ENCODE data around the gene CX3CL1.

The CX3CL1 gene

DNA sequence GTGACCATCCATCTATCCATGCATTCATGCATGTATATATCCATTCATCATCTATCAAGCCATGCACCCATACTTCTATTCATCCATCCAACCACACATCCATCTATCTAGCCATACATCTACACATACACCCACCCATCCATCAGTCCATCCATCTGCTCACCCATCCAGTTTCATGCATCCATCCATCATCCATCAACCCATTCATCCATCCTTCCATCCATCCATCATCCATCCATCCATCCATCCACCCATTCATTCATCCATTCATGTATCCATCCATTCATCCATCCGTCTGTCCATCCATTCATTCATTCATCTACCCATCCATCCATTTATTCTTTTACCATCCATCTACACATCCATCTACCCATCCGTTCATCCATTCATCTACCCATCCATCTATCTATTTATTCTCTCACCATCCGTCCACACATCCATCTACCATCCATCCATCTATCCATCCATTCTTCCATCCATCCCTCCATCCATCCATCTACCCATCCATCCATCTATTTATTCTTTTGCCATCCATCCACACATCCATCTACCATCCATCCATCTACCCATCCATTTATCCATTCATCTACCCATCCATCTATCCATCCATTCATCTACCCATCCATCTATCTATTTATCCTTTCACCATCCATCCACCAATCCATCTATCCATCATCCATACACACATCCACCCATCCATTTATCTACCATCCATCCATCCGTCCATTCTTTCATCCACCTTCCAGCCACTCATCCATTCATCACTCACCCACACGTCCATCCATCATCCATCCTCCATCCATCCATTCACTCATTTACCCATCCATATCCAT, 35.4 kb downstream of the CX3CL1 start:
- DNase-seq = no peak

DNA sequence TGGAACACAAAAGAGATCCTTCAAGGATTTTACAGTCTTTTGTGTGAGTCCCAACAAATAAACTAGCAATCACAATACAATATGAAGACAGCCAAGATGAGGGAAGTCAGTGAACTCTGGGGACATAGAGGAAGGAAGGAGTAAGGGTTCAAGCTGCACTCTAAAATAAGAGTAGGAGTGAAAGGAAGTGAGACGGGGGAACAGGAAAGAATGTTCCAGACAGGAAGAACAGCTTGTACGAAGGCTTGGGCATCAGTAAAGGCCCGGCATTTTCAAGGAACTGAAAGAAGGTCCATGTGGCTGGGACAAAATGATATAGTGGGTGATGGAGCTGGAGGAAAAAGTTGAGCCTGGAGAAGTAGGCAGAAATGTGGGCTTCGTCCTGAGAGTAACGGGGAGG, 36.8 kb downstream of the CX3CL1 start:
- DNase-seq = no peak

DNA sequence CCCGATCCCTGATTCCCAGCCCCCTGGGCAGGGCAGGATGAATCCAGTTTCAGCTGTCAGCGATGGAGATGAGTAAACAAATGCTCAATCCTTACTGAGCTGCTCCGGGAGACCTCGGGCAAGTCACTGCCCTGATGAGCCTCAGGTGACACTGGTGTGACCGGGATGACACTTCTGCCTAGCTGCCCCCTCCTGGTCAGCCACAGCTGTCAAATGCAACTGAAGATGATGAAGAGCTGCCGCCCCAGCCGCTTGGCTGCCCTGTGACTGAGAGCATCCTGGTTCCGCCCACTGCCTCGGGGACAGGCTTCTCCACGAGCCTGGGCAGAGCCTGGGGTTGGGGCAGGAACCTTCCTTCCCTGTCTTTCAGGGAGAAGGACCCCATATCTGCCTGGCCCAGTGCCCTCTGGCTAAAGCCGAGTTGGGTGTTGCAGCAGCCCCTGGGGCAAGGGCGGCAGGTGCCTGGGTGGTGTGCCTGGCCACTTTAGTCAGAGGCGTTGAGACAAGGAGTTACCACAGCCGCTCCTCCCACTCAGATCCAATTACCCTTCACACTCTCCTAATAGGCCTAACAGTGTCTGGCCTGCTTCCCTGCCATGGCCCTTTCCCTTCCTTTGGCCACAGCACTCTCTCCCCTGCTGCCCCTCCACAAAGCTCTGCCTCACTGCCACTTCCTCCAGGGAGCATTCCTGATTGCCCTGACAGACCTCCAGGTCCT, 37.7 kb downstream of the CX3CL1 start:
- no peak for DNase-seq

DNA sequence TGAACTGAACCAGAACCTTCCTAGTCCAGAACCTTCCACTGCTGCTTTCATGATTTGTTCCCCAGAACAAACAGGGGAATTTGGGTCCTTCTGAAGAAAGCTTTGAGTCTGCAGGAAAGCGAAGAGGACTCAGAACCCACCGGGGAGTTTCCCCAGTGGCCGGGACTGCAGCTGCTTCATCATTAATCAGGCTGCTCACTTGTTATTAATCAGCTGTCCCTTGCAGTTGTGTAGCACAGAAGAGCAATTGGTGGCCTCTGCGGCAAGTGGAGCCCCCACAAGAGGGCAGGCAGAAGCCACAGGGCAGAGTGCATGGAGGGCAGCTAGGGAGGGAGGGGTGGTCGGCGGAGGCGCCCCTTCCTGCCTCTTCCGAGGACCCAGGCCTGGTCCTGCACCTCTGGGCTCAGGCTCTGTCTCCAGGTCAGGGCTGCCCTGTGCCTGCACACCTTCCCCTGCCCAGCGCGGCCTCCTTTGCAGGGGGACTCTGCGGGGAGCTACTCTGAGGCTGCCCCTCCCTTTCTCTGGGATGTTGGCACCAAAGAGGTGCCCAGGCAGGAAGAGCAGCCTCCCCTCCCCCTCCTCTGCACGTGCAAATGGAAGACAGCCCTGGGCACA, 39.2 kb downstream of the CX3CL1 start:
- no peak for DNase-seq

DNA sequence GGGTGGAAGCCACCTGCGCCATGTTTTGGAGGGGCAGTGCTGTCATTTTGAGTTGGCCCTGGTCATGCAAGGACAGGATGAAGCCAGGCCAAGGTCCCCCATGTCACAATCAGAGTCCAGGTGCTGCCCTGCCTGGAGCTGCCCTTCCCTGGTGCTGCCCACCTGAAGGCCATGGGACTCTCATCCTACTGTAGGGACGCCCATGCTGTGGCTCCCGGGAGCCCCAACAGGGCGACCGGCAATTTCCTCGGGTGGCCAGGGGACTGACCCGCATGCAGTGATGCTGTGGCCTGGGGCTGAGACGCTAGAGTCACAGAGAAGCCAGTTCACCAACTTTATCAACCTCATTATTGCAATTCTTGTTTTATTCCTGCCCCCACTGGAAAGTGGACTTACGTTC, 40.3 kb downstream of the CX3CL1 start:
- no peak for DNase-seq

DNA sequence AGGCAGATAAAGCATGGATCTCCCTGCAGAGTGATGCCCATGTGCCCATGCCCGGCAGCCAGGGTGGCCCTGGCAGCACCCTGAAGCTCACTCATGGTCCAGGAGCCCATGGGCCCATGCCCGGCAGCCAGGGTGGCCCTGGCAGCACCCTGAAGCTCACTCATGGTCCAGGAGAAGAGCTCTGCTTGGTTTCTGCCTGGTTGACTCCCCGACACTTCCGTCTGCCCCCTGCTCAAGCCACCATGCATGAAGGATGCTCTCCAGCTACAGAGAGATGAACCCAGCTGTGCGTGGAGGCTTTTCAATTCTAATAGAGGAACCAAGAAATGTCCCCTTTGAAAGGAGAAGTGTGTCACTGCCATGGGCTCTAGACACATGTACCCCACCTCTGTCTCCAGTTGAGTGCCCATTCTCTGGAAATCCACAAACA, 41.0 kb downstream of the CX3CL1 start:
- DNase-seq = no peak

DNA sequence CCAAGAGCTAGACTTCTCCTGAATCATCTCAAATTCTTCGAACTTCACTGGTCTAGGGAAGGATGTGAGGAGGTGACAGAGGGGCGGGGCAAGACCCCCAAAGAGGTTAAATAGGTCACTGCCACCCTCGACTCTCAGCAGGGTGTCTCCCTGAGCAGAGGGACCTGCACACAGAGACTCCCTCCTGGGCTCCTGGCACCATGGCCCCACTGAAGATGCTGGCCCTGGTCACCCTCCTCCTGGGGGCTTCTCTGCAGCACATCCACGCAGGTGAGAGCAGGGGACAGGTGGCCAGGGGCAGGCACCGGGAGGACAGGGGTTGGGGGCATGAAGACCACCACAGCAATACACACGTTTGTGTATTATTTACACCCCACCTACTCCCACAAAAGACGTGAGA, 41.4 kb downstream of the CX3CL1 start:
- DNase-seq = no peak

DNA sequence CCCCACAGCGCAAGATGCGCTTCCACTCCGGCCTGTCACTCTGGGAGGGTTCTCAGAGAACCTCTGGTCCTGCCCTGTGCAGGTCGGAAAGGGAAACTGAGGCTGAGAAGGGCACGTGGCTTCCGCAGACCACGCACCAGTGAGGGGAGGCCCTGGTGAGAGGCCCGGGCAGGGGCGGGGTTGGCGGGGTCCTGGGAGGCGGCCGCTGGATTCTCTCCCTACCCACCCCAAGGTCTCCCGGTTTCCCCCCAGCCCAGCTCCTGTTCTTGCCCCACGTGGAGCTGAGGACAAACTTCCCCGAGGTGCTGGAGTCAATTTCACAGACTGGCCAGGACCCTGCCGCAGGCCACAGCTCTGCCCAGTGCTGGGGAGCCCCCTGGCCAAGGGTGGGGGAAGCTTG, 43.8 kb downstream of the CX3CL1 start:
- no peak for DNase-seq

- DNase-seq = no peak
These were observed 47.2 kb downstream of the CX3CL1 start for GRCh38 chr16:57419506-57419905.

- no peak for DNase-seq
These were observed 50.0 kb downstream of the CX3CL1 start for GRCh38 chr16:57422026-57422944.

DNA sequence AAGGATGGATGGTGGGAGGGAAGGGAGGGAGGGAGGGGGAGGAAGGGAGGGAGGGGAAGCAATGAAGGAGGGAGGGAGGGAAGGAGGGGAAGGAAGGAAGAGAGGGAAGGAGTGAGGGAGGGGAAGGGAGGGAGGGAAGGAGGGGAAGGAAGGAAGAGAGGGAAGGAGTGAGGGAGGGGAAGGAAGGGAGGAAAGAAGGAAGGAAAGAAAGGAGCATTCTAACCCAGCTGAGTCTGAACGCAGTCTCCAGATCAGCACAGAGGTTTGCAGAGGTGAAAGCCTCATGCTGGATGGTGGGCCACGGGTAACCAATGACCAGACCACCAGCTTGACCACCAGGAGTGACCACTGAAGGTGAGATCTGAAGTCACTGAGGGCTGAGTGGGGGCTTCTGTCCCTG, 50.9 kb downstream of the CX3CL1 start:
- DNase-seq = no peak

DNA sequence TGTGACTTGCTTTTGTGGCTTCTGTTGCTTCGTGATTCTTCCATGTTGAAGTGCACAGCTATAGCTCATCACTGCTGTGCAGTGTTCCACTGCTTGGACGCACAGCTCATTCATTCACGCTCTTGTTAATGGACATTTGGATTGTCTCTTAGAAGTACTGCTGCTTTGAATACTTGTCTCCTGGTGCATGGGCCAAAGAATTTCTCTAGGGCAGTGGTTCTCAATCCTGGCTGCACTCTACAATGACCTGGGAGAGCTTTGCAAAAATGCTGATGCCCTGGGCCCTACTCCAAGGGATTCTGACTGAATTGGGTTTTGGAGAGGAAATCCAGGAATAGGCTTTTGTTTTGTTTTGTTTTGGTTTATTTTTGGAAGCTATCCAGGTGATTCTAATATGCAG, 52.3 kb downstream of the CX3CL1 start:
- DNase-seq = no peak

GRCh38 chr16:57426356-57426755, 54.1 kb downstream of the CX3CL1 start:
- no peak for DNase-seq

GRCh38 chr16:57427307-57427706, 55.0 kb downstream of the CX3CL1 start:
- no peak for DNase-seq

GRCh38 chr16:57427824-57428223, 55.5 kb downstream of the CX3CL1 start:
- DNase-seq = no peak

DNA sequence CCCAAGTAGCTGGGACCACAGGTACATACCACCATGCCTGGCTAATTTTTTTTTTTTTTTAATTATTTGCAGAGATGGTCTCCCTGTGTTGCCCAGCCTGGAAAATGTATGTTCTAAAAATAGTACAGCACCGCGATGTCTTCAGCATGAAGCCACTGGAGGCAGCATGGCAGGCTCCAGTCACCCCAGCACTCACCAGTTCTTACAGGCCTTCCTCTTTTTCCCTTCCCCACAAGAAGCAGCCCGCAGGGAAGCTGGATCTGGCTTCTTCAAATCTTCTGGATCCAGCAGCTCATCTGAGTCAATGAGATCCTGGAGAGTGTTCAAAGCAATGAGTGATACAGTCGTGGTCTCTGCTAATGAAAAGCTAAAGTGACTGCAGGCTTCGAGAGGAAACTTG, 58.7 kb downstream of the CX3CL1 start:
- no peak for DNase-seq

DNA sequence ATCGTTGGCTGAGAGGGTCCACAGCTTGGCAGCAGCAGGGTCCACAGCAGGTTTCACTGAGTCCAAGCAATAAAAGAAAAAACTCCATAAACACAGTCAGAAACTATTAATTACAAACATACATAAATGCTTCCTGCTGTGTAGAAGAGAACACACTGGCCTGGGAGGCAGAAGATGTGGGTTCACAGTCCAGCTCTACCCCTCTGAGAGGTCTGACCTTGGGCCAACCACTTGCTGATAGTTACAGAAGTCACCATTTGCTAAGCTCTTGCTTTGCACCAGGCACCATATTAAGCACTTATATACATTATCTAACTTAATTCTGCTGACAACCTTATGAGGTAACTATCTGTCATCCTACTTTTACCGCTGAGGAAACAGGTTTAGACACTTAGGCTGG, 60.2 kb downstream of the CX3CL1 start:
- no peak for DNase-seq

DNA sequence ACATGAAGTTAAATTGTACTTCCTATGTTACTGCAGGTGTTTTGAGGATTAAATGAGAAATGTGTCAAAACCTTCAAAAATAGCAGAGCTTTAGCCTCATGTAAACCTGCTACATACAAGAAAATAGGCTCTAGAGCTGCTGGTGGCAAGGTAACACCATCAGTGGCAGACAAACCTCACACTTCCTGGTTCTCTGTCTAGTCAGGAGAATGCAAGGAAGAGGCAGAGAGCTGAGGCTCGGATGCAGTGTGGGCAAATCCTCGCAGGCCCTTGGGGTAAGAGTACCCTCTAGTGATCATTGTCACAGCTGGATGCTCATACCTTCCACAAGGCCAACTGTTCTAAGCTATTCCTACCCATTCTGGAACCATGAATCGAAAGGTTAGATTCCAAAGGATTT, 60.7 kb downstream of the CX3CL1 start:
- DNase-seq = no peak

GRCh38 chr16:57434003-57434402, 61.7 kb downstream of the CX3CL1 start:
- no peak for DNase-seq
